Keratinocyte (primary cell): ENCODE measurements around the gene SLC35B4. TPM values are rescaled to one million over a fixed set of nuclear protein-coding genes. Genes with fewer than 3 reads are reported as not detected.

Experiments
- DNase-seq: peaks from one replicate; pipeline ENCODE4 v3.0.0-alpha.2; 2011; ENCODE audit warnings: low read depth, missing footprints, low spot score
- FAIRE-seq: peaks from 2 replicates; lab custom pipeline; 2011; peaks lifted over from hg19 to GRCh38; lab: Jason Lieb, UNC
- H2AFZ ChIP-seq: 2 replicates; pipeline ENCODE4 v1.6.0; 2012; ENCODE audit warnings: low read length, control low read depth, inconsistent platforms; ENCODE audit not compliant: control insufficient read depth
- H3K27ac ChIP-seq: 2 replicates; pipeline ENCODE4 v1.5.1; 2011; ENCODE audit warnings: low read length; ENCODE audit not compliant: control insufficient read depth, insufficient read depth
- H3K27me3 ChIP-seq: 3 replicates; pipeline ENCODE4 v1.6.0; 2011; ENCODE audit warnings: low read length; ENCODE audit not compliant: control insufficient read depth, insufficient read depth; ENCODE audit errors: extremely low read depth
- H3K36me3 ChIP-seq, 2 experiments: 2 replicates in 1 of 2; 3 replicates in 1 of 2; pipeline ENCODE4 v1.5.1; 2011; ENCODE audit warnings: low read length in 2 of 2, mild to moderate bottlenecking in 1 of 2; ENCODE audit not compliant: control insufficient read depth in 2 of 2, insufficient read depth in 2 of 2; ENCODE audit errors: extremely low read depth in 1 of 2
- H3K4me1 ChIP-seq: 3 replicates; pipeline ENCODE4 v1.5.1; 2011; ENCODE audit warnings: low read length; ENCODE audit not compliant: control insufficient read depth, insufficient read depth; ENCODE audit errors: extremely low read depth
- H3K4me2 ChIP-seq: 3 replicates; pipeline ENCODE4 v1.6.0; 2011; ENCODE audit warnings: low read depth, low read length; ENCODE audit not compliant: control insufficient read depth, insufficient read depth; ENCODE audit errors: extremely low read depth
- H3K4me3 ChIP-seq, 3 experiments: fragments of 200-600 bp in 1 of 3; sonication (generic) in 1 of 3; 2 replicates in 2 of 3; 3 replicates in 1 of 3; pipeline ENCODE4 v1.5.1; 2011 to 2016; ENCODE audit warnings: low read length in 3 of 3, mild to moderate bottlenecking in 3 of 3, control low read depth in 2 of 3, inconsistent platforms in 1 of 3, low read depth in 1 of 3, mixed read lengths in 1 of 3, mixed run types in 1 of 3, moderate library complexity in 1 of 3; ENCODE audit not compliant: control insufficient read depth in 2 of 3, insufficient read depth in 2 of 3; ENCODE audit errors: extremely low read depth in 1 of 3
- H3K79me2 ChIP-seq: 2 replicates; pipeline ENCODE4 v1.6.0; 2012; ENCODE audit warnings: low read length; ENCODE audit not compliant: control insufficient read depth, insufficient read depth
- H3K9ac ChIP-seq: 3 replicates; pipeline ENCODE4 v1.6.0; 2011; ENCODE audit warnings: low read length; ENCODE audit not compliant: control insufficient read depth, insufficient read depth; ENCODE audit errors: extremely low read depth
- H3K9me1 ChIP-seq: 3 replicates; pipeline ENCODE4 v1.6.0; 2011; ENCODE audit warnings: low read length; ENCODE audit not compliant: control insufficient read depth, insufficient read depth; ENCODE audit errors: extremely low read depth
- H3K9me3 ChIP-seq: 2 replicates; pipeline ENCODE4 v1.5.1; 2012; ENCODE audit warnings: low read depth, low read length; ENCODE audit not compliant: control insufficient read depth
- H4K20me1 ChIP-seq: 3 replicates; pipeline ENCODE4 v1.6.0; 2011; ENCODE audit warnings: low read length; ENCODE audit not compliant: control insufficient read depth, insufficient read depth; ENCODE audit errors: extremely low read depth
- EZH2 ChIP-seq: IDR thresholded peaks from one replicate; pipeline ENCODE4 v1.6.1; 2012; ENCODE audit warnings: inconsistent platforms, mild to moderate bottlenecking, low read length, moderate library complexity
- dilution Hi-C: fragments of 300-500 bp; cut with MboI; formaldehyde crosslinking; loops from one replicate; pipeline ENCODE4 v1.7.0; 2020; ENCODE audit warnings: low sequenced_read_pairs; ENCODE audit not compliant: extremely low pct_ligation_motif_present
- polyA plus RNA-seq, 5 experiments: library from polyadenylated mRNA; depleted of rRNA in 3 of 5; stranded (reverse) in 3 of 5; stranded (forward) in 1 of 5; unstranded in 1 of 5; fragments of >200 nt; gene quantifications; 1 replicate in 1 of 5; 2 replicates in 3 of 5; 3 replicates in 1 of 5; pipeline versions ENCODE4 v1.2.1 to v1.2.3, GENCODE V29; 2011 to 2012; ENCODE audit warnings: missing spikeins in 2 of 5, low read depth in 1 of 5, low replicate concordance in 1 of 5
- TF ChIP-seq, protein P1 (sequence below), 3 experiments: IDR thresholded peaks in 1 of 3; conservative IDR thresholded peaks in 1 of 3; optimal IDR thresholded peaks in 1 of 3; 2 replicates in 2 of 3; 3 replicates in 1 of 3; pipeline versions ENCODE3 to v1.5.1; 2011; ENCODE audit warnings: low read length in 3 of 3, mild to moderate bottlenecking in 3 of 3, moderate library complexity in 2 of 3, control low read depth in 1 of 3, inconsistent platforms in 1 of 3; ENCODE audit not compliant: insufficient read depth in 2 of 3; ENCODE audit errors: extremely low read depth in 1 of 3

Gene SLC35B4
- polyA plus RNA-seq, 1 donor (not counting 4 experiments of a cell fraction or from before 2014, with no cell fraction given): 18.6 TPM

- Histone ChIP-seq H3K4me3 (no peak overlapping the region), H3K36me3 (peaks cover 0 to 5% of the 10 kb centered on the region in 2 experiments), H3K9me3 (no peaks in the 10 kb centered on the region), H3K9ac (no peak overlapping the region), H2AFZ (no peak overlapping the region), H4K20me1 (no peaks in the 10 kb centered on the region), H3K27me3 (no peaks in the 10 kb centered on the region), H3K9me1 (no peaks in the 10 kb centered on the region), H3K4me2 (no peak overlapping the region), H3K4me1 (no peaks in the 10 kb centered on the region), H3K79me2 (no peaks in the 10 kb centered on the region), H3K27ac (no peak overlapping the region)
- DNase-seq (no peak), FAIRE-seq (no peak)
- TF ChIP-seq EZH2: no peak
- TF ChIP-seq, protein P1, sequence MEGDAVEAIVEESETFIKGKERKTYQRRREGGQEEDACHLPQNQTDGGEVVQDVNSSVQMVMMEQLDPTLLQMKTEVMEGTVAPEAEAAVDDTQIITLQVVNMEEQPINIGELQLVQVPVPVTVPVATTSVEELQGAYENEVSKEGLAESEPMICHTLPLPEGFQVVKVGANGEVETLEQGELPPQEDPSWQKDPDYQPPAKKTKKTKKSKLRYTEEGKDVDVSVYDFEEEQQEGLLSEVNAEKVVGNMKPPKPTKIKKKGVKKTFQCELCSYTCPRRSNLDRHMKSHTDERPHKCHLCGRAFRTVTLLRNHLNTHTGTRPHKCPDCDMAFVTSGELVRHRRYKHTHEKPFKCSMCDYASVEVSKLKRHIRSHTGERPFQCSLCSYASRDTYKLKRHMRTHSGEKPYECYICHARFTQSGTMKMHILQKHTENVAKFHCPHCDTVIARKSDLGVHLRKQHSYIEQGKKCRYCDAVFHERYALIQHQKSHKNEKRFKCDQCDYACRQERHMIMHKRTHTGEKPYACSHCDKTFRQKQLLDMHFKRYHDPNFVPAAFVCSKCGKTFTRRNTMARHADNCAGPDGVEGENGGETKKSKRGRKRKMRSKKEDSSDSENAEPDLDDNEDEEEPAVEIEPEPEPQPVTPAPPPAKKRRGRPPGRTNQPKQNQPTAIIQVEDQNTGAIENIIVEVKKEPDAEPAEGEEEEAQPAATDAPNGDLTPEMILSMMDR (optimal IDR thresholded peaks at IDR 0.05 in 1 of 3, IDR thresholded peaks at IDR 0.05 in 1 of 3, conservative IDR thresholded peaks at IDR 0.05 in 1 of 3; ENCODE audit: extremely low read depth in 1 of 3, insufficient read depth in 2 of 3, low read length in 3 of 3): no peak
- dilution Hi-C loops: no loop called here
Observed at GRCh38 chr7:134302120-134302519, 14.6 kb downstream of the SLC35B4 start.

DNA sequence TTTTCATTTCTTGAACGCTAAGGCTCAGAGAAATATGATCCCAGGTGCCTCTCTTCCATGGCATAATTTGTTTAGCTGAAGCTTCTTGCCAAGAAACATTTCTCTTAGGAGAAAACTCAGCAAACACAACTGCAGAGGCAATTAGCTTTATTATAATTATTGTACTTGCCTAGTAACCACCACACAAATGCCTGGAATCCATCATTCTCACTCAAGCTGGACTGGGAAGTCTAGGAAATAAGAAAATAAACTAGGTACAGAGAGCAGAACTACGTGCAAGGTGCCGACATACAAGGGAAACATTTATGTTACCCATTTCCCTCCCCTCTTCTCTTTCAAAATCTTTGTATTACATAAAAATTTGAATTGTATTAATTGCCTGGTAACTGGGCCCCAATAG, 15.1 kb downstream of the SLC35B4 start:
- H3K9me1 ChIP-seq: no peaks in the 10 kb centered on the region
- no peak overlapping the region for H3K9ac ChIP-seq
- H3K4me1 ChIP-seq: no peaks in the 10 kb centered on the region
- DNase-seq (no peak), FAIRE-seq (no peak)
- peaks cover 0 to 5% of the 10 kb centered on the region in 2 experiments for H3K36me3 ChIP-seq
- no peaks in the 10 kb centered on the region for H3K27me3 ChIP-seq
- no peaks in the 10 kb centered on the region for H3K79me2 ChIP-seq
- H3K9me3 ChIP-seq: no peaks in the 10 kb centered on the region
- TF ChIP-seq EZH2: no peak
- TF ChIP-seq, protein P1 (optimal IDR thresholded peaks at IDR 0.05 in 1 of 3, IDR thresholded peaks at IDR 0.05 in 1 of 3, conservative IDR thresholded peaks at IDR 0.05 in 1 of 3; ENCODE audit: extremely low read depth in 1 of 3, insufficient read depth in 2 of 3, low read length in 3 of 3): no peak
- H3K27ac ChIP-seq: no peak overlapping the region
- H2AFZ ChIP-seq: no peak overlapping the region
- dilution Hi-C loops: no loop called here
- no peak overlapping the region for H3K4me2 ChIP-seq
- H4K20me1 ChIP-seq: no peaks in the 10 kb centered on the region
- no peak overlapping the region for H3K4me3 ChIP-seq
